ENCODE results near the gene ADARB1. TPM values are rescaled to one million over a fixed set of nuclear protein-coding genes. Genes with fewer than 3 reads are reported as not detected.

ADARB1 gene
- polyA plus RNA-seq, 4 donors = 16.0 to 19.8 (median 17.3) TPM

GRCh38 chr21:45258466-45258865 is 184.1 kb downstream of the ADARB1 start:
- DNase-seq (ENCODE audit: low read depth in 4 of 4, low spot score in 3 of 4) = no peak

- DNase-seq (ENCODE audit: low read depth in 4 of 4, low spot score in 3 of 4) = no peak
Measured at GRCh38 chr21:45259206-45259840, 184.9 kb downstream of the ADARB1 start.

DNA sequence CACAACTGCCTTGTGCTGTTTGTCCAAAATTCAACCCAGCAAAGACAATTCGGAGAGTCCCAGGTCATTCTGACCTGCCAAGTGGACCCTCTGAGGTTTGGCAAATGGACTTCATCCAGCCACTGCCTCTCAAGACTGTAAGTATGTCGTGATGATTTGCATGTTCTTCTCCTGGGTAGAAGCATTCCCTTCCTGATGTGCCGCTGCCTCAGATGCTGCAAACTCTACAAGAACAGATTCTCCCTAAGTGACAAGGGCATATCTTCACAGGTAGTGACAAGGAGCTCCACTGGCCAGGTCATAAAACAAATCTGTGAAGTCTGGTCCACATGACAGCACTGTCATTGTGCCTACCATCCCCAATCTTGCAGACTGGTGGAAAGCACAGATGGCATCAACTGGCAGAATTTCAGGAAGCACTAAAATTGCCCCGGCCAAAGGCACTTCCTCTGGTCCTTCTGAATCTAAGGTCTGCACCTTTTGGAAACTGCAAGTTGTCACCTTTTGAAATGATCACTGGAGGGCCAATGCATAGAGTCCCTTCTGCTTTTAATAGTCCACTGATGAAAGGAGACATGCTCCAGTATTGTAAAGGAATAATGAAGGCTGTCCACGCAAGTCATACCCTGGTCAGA is 185.9 kb downstream of the ADARB1 start:
- DNase-seq (ENCODE audit: low read depth in 4 of 4, low spot score in 3 of 4) = no peak

- DNase-seq (ENCODE audit: low read depth in 4 of 4, low spot score in 3 of 4) = no peak
Measured at GRCh38 chr21:45261093-45261492, 186.7 kb downstream of the ADARB1 start.

- no peak for DNase-seq (ENCODE audit: low read depth in 4 of 4, low spot score in 3 of 4)
Measured at GRCh38 chr21:45262041-45262581, 187.7 kb downstream of the ADARB1 start.

DNA sequence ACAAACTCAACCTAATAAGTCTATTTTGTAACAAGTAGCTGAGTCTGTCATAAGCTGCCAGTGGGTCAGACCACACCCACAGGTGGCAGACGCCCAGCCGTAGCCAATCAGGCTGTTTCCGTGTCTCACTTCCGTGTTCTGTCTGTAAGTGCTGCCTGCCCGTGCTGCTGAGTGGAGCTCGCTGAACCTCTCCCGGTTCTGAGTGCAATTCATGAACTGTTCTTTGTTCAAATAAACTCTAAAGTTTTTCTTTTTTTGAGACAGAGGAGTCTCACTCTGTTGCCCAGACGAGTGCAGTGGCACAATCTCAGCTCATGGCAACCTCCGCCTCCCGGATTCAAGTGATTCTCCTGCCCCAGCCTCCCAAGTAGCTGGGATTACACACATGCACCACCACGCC is 188.2 kb downstream of the ADARB1 start:
- DNase-seq (ENCODE audit: low read depth in 4 of 4, low spot score in 3 of 4) = no peak

DNA sequence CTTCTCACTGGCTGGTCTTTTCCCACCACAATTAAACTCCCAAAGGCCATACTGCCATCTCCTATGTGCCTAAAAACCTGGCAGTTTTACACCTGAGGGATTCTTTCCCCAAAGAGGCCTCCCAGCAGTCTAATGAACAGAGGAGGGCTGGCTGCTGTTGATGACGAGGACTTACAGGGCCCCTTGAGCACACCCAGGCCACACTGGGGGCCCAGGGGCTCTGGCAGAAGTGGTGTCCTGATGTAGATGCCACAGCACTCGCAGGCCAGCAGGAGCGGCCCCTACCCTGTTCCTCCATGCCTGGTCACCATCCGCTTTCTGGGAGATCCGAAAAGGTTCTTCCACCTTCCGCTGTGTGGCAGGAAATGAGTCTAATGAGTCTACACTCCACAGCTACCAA is 189.2 kb downstream of the ADARB1 start:
- DNase-seq (ENCODE audit: low read depth in 4 of 4, low spot score in 3 of 4) = no peak

DNA sequence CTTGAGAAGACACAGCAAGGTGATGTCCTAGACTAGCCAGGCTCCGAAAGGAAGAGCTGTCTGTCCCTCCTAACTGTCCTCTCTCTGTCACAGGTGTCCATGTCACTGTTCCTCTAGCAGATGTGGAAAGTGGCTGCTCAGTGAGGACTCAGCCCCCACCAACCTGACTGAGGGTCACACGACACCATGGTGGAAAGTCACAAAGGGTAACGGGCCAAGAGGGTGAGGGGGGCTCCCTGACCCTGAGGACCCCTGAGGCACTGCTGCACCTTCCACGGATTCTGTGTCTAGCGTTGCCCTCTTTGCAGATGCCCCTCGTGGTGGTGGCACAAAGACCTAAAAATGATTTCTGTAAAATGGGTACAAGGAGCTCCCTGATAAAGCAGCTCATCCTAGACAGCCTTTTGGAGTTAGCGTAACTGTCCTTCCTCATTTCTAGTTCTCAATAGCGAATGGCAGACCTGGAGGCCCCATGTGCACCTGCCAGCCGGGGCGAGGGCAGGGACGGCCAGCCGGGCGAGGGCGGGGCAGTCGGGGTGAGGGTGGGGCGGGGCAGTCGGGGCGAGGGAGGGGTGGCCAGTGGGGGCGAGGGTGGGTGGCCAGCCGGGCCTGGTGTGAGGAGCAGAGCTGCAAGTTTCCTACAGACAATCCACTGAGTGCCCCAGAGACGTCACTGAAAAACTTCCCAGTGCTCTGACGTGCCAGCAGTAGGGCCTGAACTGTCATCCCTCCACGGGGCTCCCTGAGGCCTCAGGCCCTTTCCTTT is 189.9 kb downstream of the ADARB1 start:
- DNase-seq (ENCODE audit: low read depth in 4 of 4, low spot score in 3 of 4) = no peak

GRCh38 chr21:45264912-45265515 is 190.6 kb downstream of the ADARB1 start:
- no peak for DNase-seq (ENCODE audit: low read depth in 4 of 4, low spot score in 3 of 4)

DNA sequence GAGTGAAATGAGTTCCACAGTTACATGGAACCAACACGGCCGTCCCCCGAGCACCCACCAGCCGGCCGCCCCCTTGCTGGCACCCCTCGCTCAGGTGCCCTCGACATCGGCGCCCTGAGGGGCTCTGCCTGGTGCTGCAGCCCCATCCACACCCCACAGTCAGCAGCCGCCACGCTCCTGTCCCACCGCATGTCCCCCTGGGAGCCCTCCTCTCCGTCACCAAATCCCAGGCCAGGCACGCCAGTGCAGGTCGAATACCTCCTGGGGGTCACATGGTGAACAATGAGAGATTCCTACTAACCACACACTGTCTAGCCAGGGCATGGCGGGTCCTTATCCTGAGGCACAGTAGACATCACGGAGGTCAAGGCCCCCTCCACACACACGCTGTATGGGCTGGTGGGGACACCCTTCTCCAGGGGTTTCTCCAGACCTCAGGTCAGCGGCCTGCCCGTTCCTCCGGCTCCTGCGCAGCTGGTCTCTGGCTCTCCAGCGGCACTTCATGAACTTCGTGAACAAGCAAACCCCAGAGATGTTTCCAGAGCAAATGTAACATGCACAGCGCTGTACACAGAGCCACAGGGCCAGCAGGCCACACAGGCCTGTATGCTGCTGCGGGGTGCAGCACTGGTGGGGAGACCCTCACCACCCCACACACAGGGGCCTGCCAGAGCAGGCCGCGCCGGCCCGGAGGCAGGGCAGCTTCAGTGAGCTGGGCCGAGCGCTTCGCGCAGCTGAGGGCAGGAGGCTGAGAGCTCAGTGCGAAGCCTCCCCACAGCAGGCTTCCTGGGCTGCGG is 191.5 kb downstream of the ADARB1 start:
- DNase-seq (ENCODE audit: low read depth in 4 of 4, low spot score in 3 of 4) = no peak

DNA sequence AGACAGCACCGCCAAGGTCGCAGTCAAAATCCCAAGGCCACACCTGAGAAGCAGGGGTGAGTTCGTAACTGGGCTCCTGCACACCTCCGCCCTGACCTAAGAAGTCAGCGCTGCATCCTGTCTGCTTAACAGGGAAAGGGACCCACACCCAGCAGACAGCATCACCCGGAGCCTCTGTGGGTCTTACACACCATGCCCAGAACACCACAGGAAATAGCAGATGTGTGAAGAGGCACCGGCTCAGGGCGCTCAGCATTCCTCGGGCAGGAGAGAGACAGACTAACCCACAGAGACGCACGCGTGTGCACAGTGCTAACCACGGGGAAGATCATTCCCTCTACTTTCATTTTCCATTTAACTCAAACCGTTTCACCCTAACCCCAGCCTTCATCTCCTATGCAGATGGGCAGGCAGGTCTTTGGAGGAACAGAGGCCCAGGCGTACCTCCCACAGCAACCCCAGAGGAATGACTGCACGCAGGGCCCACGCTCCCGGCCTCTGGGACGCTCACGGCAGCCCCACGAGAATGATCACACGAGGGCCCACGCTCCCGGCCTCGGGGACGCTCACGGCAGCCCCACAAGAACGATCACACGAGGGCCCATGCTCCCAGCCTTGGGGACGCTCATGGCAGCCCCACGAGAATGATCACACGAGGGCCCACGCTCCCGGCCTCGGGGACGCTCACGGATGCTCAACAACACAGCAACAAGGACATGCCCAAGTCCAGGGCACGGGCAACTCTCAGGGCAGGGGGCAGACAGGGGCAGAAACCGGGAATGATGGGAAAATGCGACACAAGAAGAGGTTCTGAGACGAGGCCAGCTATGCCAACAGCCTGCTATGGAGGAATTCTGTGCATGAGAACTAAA is 192.4 kb downstream of the ADARB1 start:
- DNase-seq (ENCODE audit: low read depth in 4 of 4, low spot score in 3 of 4) = no peak

DNA sequence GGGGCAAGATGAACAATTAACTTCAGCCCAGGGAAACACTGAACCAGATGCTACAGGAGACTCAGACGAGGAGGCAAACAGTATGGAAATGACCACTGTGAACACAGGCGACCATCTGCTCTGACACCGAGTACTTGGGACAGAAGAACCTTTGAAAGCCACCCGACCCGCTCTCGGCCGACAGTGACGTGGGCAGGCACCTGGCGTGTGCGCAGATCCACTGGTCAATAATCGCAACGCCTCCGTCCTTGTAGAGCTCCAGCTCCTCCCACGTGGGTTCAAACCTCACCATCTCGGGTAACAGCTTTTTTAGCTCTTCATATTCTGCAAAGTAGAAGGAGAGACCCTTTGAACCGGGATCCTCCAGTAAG is 193.0 kb downstream of the ADARB1 start:
- no peak for DNase-seq (ENCODE audit: low read depth in 4 of 4, low spot score in 3 of 4)

DNA sequence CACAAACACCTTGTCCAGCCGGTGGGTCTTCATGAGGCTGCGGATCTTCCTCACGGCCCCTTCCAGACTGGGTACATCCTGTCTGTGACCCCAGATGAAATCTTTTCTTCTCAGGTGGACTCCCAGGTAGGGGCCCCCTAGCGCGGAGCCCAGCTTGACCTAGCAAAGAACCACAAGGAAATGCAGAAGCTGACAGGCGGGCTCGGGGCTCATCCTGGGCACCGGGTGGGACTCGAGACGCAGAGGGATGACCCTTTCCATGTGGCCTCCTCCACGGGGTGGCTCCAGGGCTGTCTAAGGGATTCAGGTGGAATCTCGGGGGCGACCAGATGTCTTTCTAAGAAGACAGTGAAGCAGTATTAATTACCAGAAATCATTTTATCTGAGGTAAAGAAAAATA is 195.5 kb downstream of the ADARB1 start:
- DNase-seq (ENCODE audit: low read depth in 4 of 4, low spot score in 3 of 4) = no peak

GRCh38 chr21:45270306-45270821 is 196.0 kb downstream of the ADARB1 start:
- DNase-seq (ENCODE audit: low read depth in 4 of 4, low spot score in 3 of 4) = no peak

Other genes with a start within 250 kb of the ADARB1 start
- 100 to 1,000 TPM; 187 to 301 (median 285) TPM for gene PTTG1IP, start 200.9 kb upstream of the ADARB1 start, polyA plus RNA-seq (ENCODE audit: insufficient read length in 4 of 4)
- 10 to 100 TPM in 3 of 4 donors, 1 to 10 TPM in 1; 7.3 to 18.8 (median 13.6) TPM for gene ITGB2, start 153.7 kb upstream of the ADARB1 start, polyA plus RNA-seq (ENCODE audit: insufficient read length in 4 of 4)
- gene SLX9, start 134.6 kb upstream of the ADARB1 start, polyA plus RNA-seq (ENCODE audit: insufficient read length in 4 of 4) = 10 to 100 TPM; 10.3 to 27.6 (median 12.4) TPM
- 10 to 100 TPM; 38.2 to 43.3 (median 39.4) TPM for gene POFUT2, start 213.3 kb downstream of the ADARB1 start, polyA plus RNA-seq (ENCODE audit: insufficient read length in 4 of 4)